ENCODE measurements around the gene TMEM95.

DNA sequence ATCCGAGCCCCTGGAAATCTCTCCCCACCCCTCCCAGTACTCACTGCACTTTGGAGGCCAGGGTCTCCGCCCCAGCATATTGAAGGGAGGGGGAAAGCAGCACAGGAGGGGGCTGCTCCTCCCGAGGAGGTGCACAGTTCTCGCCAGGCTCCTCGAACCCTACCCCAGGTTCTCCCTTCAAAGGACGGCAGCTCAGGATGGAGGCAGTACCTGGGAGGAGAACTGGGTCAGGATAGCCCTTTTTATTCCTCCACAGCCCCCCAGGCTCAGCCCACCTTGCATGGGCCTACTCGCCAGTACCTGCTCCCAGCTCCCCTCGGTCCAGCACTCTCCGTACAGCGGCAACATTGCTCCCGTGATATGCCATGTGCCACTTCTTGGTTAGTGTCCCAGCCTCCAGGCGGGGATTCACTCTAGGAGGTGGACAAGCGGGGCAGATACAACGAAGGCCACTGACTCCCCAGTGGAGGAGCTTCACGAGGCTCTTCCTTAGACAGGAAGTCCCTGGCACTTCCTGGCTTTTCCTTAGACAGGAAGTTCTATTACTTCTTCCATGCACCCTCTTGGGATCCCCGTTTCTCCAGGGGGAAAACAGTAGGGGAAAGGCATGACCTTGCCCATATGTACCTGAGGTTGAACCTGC, 37.7 kb upstream of the TMEM95 start:
- TF ChIP-seq, protein P1, sequence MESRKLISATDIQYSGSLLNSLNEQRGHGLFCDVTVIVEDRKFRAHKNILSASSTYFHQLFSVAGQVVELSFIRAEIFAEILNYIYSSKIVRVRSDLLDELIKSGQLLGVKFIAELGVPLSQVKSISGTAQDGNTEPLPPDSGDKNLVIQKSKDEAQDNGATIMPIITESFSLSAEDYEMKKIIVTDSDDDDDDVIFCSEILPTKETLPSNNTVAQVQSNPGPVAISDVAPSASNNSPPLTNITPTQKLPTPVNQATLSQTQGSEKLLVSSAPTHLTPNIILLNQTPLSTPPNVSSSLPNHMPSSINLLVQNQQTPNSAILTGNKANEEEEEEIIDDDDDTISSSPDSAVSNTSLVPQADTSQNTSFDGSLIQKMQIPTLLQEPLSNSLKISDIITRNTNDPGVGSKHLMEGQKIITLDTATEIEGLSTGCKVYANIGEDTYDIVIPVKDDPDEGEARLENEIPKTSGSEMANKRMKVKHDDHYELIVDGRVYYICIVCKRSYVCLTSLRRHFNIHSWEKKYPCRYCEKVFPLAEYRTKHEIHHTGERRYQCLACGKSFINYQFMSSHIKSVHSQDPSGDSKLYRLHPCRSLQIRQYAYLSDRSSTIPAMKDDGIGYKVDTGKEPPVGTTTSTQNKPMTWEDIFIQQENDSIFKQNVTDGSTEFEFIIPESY (IDR thresholded peaks at IDR 0.05) = no peak
- TF ChIP-seq YY1 (IDR thresholded peaks at IDR 0.05) = no peak
- no peak for TF ChIP-seq JUND (IDR thresholded peaks at IDR 0.05)
- TF ChIP-seq MAX (IDR thresholded peaks at IDR 0.05) = no peak
- no peak for TF ChIP-seq RAD21 (IDR thresholded peaks at IDR 0.05)
- TF ChIP-seq, protein P2, sequence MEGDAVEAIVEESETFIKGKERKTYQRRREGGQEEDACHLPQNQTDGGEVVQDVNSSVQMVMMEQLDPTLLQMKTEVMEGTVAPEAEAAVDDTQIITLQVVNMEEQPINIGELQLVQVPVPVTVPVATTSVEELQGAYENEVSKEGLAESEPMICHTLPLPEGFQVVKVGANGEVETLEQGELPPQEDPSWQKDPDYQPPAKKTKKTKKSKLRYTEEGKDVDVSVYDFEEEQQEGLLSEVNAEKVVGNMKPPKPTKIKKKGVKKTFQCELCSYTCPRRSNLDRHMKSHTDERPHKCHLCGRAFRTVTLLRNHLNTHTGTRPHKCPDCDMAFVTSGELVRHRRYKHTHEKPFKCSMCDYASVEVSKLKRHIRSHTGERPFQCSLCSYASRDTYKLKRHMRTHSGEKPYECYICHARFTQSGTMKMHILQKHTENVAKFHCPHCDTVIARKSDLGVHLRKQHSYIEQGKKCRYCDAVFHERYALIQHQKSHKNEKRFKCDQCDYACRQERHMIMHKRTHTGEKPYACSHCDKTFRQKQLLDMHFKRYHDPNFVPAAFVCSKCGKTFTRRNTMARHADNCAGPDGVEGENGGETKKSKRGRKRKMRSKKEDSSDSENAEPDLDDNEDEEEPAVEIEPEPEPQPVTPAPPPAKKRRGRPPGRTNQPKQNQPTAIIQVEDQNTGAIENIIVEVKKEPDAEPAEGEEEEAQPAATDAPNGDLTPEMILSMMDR (IDR thresholded peaks at IDR 0.05; ENCODE audit: low read depth, low read length, missing input control) = no peak
- TF ChIP-seq GABPA (IDR thresholded peaks at IDR 0.05 in 1 of 2, conservative IDR thresholded peaks at IDR 0.05 in 1 of 2) = no peak
- TF ChIP-seq TAF1 (conservative IDR thresholded peaks at IDR 0.05) = no peak
- no peak for TF ChIP-seq HNF4A (conservative IDR thresholded peaks at IDR 0.05)
- TF ChIP-seq SP1 (IDR thresholded peaks at IDR 0.05) = no peak
- TF ChIP-seq, protein P3, sequence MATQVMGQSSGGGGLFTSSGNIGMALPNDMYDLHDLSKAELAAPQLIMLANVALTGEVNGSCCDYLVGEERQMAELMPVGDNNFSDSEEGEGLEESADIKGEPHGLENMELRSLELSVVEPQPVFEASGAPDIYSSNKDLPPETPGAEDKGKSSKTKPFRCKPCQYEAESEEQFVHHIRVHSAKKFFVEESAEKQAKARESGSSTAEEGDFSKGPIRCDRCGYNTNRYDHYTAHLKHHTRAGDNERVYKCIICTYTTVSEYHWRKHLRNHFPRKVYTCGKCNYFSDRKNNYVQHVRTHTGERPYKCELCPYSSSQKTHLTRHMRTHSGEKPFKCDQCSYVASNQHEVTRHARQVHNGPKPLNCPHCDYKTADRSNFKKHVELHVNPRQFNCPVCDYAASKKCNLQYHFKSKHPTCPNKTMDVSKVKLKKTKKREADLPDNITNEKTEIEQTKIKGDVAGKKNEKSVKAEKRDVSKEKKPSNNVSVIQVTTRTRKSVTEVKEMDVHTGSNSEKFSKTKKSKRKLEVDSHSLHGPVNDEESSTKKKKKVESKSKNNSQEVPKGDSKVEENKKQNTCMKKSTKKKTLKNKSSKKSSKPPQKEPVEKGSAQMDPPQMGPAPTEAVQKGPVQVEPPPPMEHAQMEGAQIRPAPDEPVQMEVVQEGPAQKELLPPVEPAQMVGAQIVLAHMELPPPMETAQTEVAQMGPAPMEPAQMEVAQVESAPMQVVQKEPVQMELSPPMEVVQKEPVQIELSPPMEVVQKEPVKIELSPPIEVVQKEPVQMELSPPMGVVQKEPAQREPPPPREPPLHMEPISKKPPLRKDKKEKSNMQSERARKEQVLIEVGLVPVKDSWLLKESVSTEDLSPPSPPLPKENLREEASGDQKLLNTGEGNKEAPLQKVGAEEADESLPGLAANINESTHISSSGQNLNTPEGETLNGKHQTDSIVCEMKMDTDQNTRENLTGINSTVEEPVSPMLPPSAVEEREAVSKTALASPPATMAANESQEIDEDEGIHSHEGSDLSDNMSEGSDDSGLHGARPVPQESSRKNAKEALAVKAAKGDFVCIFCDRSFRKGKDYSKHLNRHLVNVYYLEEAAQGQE (IDR thresholded peaks at IDR 0.05) = no peak
